Inflammatory macrophage (primary cell): ENCODE measurements around the gene TRH.

Experiments used
- DNase-seq, 2 donors: peaks; one replicate each; pipeline ENCODE4 v3.0.0-alpha.2; 2020 to 2022
- total RNA-seq, 18 experiments: gene quantifications; one replicate each; lab custom pipeline; 2026; ENCODE audit warnings: mixed read lengths in 6 of 18, inconsistent platforms in 2 of 18; lab: John Stamatoyannopoulos, UW

TRH gene
- 0 to 0.07 (median 0) reads per million in 18 experiments for total RNA-seq

DNA sequence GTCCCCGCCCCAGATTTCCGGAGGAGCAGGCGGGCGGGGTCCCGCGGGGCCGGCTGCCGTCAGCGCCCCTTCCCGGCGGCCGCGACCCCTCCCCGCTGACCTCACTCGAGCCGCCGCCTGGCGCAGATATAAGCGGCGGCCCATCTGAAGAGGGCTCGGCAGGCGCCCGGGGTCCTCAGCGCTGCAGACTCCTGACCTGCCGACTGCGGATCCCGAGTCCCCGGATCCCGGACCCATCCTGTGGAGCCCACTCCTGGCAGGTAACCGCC, at the start of gene TRH:
Gene TRH, plus strand, starts transcription at position 157 of the 269 bp plus-strand sequence. CDS start 1,097 bp downstream, outside the sequence.
- no peak for DNase-seq

GRCh38 chr3:129927072-129927471, 47.4 kb upstream of the TRH start:
- DNase-seq = no peak

- DNase-seq = no peak
Observed at GRCh38 chr3:129929383-129929782, 45.1 kb upstream of the TRH start.

- DNase-seq = no peak
Observed at GRCh38 chr3:129933471-129933870, 41.0 kb upstream of the TRH start.

- peak; percentile 30 to 35 for DNase-seq
Observed at GRCh38 chr3:129934234-129935123, 40.0 kb upstream of the TRH start.

GRCh38 chr3:129936757-129937156, 37.8 kb upstream of the TRH start:
- peak; percentile 55 to 64 for DNase-seq

- no peak for DNase-seq
Observed at GRCh38 chr3:129937717-129938116, 36.8 kb upstream of the TRH start.

- no peak for DNase-seq
Observed at GRCh38 chr3:129938140-129938930, 36.2 kb upstream of the TRH start.

DNA sequence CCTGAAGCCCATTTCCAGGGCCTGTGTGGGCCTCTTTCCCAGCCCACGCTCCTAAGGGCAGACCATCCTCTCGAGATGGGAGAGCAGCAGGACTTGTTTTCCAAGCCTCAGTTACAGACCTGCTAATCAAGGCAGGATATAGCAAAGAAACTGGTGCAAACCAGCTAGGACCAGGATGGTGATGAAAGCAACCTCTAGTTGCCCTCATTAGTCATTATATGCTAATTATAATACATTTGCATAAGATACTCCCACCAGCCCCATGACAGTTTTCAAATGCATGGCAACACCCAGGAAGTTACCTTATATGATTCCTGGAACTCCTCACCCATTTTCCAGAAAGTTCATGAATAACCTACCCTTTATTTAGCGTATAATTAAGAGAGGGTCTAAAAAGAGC, 34.4 kb upstream of the TRH start:
- no peak for DNase-seq

GRCh38 chr3:129942296-129942695, 32.2 kb upstream of the TRH start:
- peak; percentile 80 to 84 for DNase-seq

DNA sequence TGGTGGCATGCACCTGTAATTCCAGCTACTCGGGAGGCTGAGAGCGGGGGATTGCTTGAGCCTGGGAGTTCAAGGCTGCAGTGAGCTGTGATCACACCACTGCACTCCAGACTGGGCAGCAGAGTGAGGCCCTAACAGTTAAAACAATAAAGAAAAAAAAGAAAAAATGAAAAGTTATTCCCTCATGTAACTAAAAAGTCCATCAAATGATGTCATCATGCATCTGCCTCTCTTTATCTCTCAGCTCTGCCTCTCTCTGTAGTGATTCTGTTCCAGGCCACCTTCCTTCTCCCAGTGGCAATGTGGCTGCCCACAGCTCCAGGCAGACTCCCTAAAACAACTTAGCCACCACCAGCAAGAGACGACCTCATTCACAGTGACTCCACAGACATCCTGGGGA, 31.5 kb upstream of the TRH start:
- DNase-seq = peak in 1 of 2 donors; percentile 22

GRCh38 chr3:129944709-129945108, 29.8 kb upstream of the TRH start:
- DNase-seq = no peak

- peak; percentile 22 to 74 for DNase-seq
Observed at GRCh38 chr3:129947538-129948240, 26.8 kb upstream of the TRH start.

DNA sequence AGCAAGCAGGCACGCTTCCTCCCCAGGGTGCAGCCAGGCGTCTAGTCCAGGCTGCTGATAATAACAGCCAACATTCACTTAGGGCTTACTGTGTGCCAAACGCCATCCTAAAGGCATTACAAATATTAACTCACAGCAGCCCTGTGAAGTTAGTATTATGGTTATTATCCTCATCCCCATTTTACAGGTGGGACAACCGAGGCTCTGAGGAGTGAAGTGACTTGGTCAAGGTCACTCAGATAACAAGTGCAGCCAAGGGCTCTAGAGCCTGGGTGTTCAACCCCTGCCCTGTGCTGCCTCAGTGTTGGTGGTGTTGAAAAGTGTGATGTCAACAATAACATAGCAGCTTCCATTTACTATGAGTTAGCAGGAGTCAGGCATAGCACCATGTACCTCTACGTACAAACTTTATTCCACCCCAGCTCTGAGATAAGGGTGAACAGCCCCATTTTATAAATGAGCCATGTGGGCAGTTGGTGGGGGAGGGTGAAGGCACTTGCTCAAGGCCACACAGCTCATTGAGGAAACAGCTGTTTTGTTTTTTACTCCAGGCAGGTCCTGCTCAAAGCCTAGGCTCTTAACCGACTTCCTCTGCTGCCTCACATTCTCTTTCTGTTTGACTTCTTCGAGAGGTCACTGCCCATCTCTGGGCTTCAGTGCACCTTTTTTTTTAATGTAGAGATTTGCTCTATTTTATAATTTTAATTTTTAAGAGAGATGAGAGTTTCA, 24.0 kb upstream of the TRH start:
- DNase-seq = peak; percentile 43 to 77

GRCh38 chr3:129952556-129953355, 21.8 kb upstream of the TRH start:
- no peak for DNase-seq

DNA sequence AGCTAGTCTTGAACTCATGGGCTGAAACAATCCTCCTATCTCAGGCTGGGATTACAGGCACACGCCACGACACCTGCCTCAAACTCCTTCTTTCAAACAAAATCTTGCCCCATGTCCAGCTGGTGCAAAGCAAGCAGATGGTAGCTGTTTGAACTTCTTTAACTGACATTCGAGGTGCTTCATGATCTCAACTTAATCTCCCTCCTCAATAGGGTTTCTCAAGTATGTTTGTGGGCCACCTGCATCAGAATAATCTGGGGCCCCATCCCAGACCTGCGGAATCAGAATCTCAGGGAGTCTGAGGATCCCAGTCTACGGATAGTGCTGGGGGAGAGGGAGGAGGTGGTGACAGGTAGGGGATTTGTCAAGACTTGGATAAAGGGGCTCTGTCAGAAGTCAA, 20.9 kb upstream of the TRH start:
- DNase-seq = no peak

GRCh38 chr3:129954514-129954913, 20.0 kb upstream of the TRH start:
- DNase-seq = peak; percentile 55 to 68

DNA sequence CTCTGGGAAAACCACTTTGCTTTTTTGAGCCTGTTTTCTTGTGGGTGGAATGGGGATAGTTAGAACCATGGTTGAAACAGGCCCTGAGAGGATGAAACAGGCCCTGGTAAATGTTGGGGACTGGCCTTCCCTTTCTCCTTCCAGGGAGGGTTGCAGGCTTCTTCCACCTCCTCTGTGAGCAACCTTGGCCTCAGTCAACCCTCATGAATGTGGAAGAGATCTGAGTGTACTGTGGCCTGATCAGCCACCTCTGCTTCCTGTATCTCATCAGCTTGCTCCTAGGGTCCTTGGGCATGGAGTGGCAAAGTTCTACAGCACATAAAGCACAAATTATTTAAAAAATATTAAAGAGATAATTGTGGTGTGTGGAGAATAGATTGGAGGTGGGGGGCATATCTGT, 17.6 kb upstream of the TRH start:
- DNase-seq = peak; percentile 20 to 56

GRCh38 chr3:129958755-129959154, 15.8 kb upstream of the TRH start:
- peak; percentile 88 to 91 for DNase-seq

- peak in 1 of 2 donors; percentile 14 for DNase-seq
Observed at GRCh38 chr3:129961141-129961541, 13.4 kb upstream of the TRH start.

GRCh38 chr3:129962600-129962999, 11.9 kb upstream of the TRH start:
- no peak for DNase-seq

DNA sequence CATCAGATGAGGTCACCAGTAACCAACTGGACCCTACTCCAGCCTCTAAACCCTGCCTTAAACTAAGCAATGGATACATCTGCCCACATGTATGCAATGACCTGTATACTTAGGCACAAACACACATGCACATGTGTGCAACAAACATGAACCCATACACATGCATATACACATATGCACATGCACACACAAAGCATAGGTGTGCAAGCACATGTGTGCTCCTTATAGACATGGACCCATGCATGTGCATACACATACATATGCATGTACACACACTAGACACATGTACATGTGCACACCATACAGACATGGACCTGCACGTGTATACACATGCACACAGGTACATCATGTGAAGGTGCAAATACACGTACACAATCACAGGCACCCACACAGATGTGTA, 8.6 kb upstream of the TRH start:
- no peak for DNase-seq
